ENCODE results near the gene UBE2QL1.

The UBE2QL1 gene

GRCh38 chr5:6456766-6457370 is 8.2 kb downstream of the UBE2QL1 start:
- no peak for DNase-seq

- DNase-seq = no peak
These were observed 8.9 kb downstream of the UBE2QL1 start for GRCh38 chr5:6457592-6457991.

- DNase-seq = no peak
These were observed 10.2 kb downstream of the UBE2QL1 start for GRCh38 chr5:6458833-6459232.

- DNase-seq = no peak
These were observed 11.2 kb downstream of the UBE2QL1 start for GRCh38 chr5:6459896-6460295.

- no peak for DNase-seq
These were observed 12.3 kb downstream of the UBE2QL1 start for GRCh38 chr5:6461006-6461405.

GRCh38 chr5:6461793-6462650 is 13.4 kb downstream of the UBE2QL1 start:
- no peak for DNase-seq

- no peak for DNase-seq
These were observed 14.0 kb downstream of the UBE2QL1 start for GRCh38 chr5:6462671-6463070.

GRCh38 chr5:6464441-6464840 is 15.8 kb downstream of the UBE2QL1 start:
- no peak for DNase-seq

GRCh38 chr5:6465831-6466790 is 17.5 kb downstream of the UBE2QL1 start:
- DNase-seq = no peak

- no peak for DNase-seq
These were observed 18.4 kb downstream of the UBE2QL1 start for GRCh38 chr5:6466975-6467567.

GRCh38 chr5:6467591-6467990 is 18.9 kb downstream of the UBE2QL1 start:
- DNase-seq = no peak

- DNase-seq = no peak
These were observed 19.4 kb downstream of the UBE2QL1 start for GRCh38 chr5:6468104-6468503.

GRCh38 chr5:6468870-6469269 is 20.2 kb downstream of the UBE2QL1 start:
- DNase-seq = no peak

- DNase-seq = no peak
These were observed 21.2 kb downstream of the UBE2QL1 start for GRCh38 chr5:6469836-6470235.

GRCh38 chr5:6470672-6471071 is 22.0 kb downstream of the UBE2QL1 start:
- DNase-seq = no peak

- no peak for DNase-seq
These were observed 22.6 kb downstream of the UBE2QL1 start for GRCh38 chr5:6471252-6471651.

- no peak for DNase-seq
These were observed 24.1 kb downstream of the UBE2QL1 start for GRCh38 chr5:6472792-6473191.

- no peak for DNase-seq
These were observed 24.6 kb downstream of the UBE2QL1 start for GRCh38 chr5:6473284-6473683.

- no peak for DNase-seq
These were observed 27.1 kb downstream of the UBE2QL1 start for GRCh38 chr5:6475626-6476312.

- no peak for DNase-seq
These were observed 27.6 kb downstream of the UBE2QL1 start for GRCh38 chr5:6476313-6476661.

GRCh38 chr5:6478793-6479192 is 30.1 kb downstream of the UBE2QL1 start:
- DNase-seq = no peak
